ENCODE data around the gene PRRC2A. TPM values are rescaled to one million over a fixed set of nuclear protein-coding genes. Genes with fewer than 3 reads are reported as not detected.

PRRC2A gene
- total RNA-seq: 88.0 and 92.7 TPM in 2 replicates

DNA sequence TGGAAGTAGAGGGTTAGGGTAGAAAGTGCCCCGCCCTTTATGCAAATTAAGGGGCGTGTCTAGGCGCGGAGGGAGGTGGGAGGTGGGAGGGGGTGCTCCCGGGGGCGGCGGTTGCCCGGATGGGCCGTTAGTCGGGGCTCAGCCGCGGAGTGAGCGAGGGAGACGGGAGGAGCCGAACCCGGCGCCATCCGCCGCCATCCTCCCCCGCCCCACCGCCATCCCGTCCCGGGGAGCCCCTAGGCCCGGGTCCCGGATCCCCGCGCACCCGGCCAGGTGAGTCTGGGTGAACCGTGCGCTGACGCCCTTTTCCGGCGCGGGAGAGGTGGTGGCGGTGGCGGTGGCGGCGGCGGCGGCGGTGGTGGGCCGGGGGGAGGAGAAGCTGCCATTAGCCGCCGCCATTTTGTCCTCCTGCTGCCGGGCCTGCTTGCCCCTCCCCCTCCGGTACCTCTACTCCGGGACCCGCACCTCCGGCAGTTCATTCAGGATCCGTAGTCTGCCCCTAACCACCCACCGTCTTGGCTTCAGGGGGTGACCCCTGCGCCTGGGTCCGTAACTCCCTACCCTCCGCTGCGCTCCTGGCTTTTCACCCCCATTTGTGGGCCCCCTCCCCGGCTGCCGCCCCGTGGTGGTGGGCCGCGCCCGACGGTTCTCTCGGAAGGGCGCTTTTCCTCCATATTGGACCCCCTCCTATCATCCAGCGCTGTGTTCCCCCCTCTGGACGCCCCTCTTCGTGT, at the start of gene PRRC2A:
TSS of gene PRRC2A (plus strand) at position 130 of the 734 bp plus-strand sequence. CDS start 2,075 bp downstream, outside the sequence.

GRCh38 chr6:31572041-31572911, 48.2 kb upstream of the PRRC2A start, which contains the start of gene LTA:
Gene LTA, plus strand, starts transcription at chr6:31572289. Its CDS starts 454 bp downstream, at chr6:31572743.

DNA sequence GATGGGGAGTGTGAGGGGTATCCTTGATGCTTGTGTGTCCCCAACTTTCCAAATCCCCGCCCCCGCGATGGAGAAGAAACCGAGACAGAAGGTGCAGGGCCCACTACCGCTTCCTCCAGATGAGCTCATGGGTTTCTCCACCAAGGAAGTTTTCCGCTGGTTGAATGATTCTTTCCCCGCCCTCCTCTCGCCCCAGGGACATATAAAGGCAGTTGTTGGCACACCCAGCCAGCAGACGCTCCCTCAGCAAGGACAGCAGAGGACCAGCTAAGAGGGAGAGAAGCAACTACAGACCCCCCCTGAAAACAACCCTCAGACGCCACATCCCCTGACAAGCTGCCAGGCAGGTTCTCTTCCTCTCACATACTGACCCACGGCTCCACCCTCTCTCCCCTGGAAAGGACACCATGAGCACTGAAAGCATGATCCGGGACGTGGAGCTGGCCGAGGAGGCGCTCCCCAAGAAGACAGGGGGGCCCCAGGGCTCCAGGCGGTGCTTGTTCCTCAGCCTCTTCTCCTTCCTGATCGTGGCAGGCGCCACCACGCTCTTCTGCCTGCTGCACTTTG, 45.1 kb upstream of the PRRC2A start, which contains the start of gene TNF:
TSS of gene TNF (plus strand) at position 231 of the 567 bp plus-strand sequence. CDS start at position 408, 177 bp downstream.

DNA sequence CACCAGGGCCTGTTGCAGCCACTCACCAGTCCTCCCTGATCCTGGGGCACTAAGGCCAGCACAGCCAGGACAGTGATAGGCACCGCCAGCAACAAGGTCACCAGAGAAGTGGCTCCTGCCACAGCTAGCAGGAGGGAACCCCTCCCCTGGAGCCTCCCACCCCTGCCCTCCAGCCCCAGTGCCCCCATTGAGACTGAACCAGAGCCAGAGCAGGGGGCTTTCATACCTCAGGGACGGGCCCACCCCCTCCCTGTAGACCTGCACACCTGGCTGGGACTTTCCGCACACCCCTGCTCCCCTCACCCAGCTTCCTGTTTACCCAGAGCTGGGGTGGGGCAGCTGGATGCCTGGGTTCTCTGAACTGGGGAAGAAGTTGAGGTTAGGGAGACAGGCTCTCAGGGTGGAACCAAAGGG, 38.3 kb upstream of the PRRC2A start, which contains the start of gene LTB:
TSS of gene LTB (minus strand) at position 195 of the 414 bp plus-strand sequence. CDS start at position 188, 7 bp downstream.

DNA sequence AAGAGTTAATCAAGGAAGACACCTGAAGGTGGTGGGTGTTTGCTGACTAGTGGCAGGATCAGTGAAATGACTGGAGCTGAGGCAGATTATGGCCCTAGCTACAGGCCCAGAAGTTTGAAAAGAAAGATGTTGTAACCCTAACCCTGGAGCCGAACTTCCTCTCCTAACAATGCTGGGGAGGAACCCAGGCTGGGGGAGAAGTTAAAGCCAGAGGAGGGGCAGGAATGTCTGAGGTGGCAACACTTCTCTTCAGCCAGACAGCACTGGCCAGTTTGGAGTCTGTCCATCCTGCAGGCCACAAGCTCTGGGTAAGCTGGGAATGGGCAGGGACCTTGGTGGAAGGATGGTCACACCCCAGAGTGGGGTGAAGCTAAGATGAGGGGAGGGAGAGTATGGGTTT, 34.5 kb upstream of the PRRC2A start, which contains the start of gene LST1:
TSS of gene LST1 (plus strand) at position 270 of the 400 bp plus-strand sequence. CDS start 1,023 bp downstream, outside the sequence.

GRCh38 chr6:31614684-31615578, 5.6 kb upstream of the PRRC2A start, which contains the start of gene AIF1:
Gene AIF1, plus strand, starts transcription at chr6:31615234. Its CDS starts 96 bp downstream, at chr6:31615330.

GRCh38 chr6:31655349-31656237, 35.1 kb downstream of the PRRC2A start, which contains the start of gene APOM:
Gene APOM, plus strand, starts transcription at chr6:31655894. Its CDS starts 73 bp downstream, at chr6:31655967.

DNA sequence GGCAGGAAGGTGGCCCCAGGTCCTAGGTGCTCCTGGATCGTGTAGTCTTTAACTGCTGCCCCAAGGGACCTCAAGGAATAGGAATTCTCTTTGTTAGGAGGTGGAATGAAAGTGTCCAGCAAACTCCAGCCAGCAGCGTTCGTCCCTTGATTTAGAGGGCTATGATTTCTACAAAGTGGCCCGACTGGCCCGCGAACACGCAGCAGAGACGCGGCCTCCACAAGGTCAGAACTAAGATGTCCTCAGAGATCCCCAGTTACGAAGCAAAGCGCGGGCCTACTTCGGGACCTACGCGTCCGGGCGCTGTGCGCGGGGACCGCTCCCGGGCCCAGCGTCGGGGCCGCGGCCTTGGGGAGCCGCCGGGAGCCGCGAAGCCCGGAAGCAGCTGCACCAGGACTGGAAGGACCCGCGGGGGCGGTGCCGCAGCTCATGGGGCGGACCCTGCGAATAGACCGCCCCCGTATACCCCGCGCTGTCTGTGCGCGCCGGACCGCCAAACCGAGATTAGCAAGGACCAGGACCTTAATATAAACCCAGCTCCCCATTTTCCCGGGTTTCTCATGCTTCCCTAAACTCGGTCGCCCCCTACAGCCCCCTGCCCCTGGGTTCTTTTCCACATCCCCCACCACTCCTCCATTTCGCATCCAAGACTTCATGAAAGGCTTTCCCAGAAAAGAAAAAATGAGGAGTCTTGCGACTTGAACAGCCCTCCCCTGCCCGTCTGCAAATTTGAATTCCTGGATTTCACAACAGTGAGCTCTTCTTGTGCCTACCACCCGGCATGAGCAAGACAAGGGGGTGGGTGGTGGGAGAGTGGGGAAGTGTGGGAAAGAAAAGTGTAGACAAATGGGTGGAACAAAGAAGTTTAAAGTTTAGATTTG, 40.1 kb downstream of the PRRC2A start, which contains the start of gene C6orf47:
TSS of gene C6orf47 (minus strand) at position 398 of the 881 bp plus-strand sequence. CDS start 831 bp downstream, outside the sequence.

DNA sequence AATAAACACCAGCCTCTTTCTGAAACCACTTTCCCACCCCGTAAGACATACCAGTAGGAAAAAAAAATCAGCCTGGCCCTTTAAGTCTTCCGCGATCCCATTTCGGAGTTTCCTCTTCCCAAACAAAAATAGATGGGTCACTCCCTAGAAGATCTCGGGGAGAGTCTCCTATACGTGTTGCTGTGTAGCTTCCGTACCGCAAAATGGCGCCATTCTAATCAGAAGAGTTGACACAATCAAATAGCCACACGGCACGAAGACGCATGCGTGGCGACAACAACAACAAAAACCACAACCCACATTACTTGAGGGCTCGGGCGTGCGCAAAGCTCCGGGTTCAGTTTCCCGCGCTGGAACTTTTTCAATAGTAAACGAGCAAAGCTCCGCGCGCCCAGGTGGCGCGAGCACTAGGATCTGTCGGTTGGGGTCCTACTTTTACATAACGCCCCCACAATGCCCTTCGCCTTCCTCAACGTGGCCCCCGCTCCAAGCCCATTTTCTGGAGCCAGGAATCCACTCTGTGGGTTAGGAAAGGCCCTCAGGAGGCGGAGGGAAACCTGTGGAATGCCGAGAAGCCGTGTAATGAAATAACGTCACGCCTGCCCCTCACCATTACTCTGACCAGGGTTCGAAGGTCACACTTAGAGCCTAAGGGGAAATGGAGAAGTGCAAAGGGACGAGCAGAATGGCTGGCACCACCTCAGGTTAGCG, 44.4 kb downstream of the PRRC2A start, which contains the start of gene GPANK1:
TSS of gene GPANK1 (minus strand) at position 208 of the 711 bp plus-strand sequence. CDS start 519 bp downstream, outside the sequence.

GRCh38 chr6:31665501-31666336, 45.2 kb downstream of the PRRC2A start, which contains the start of gene CSNK2B:
Gene CSNK2B, plus strand, starts transcription at chr6:31666080. Its CDS starts 752 bp downstream, at chr6:31666832.

GRCh38 chr6:31669676-31670075, 49.2 kb downstream of the PRRC2A start, which contains the start of gene LY6G5B:
Gene LY6G5B, plus strand, starts transcription at chr6:31669976. Its CDS starts 975 bp downstream, at chr6:31670951.

GRCh38 chr6:31680226-31681134, 60.0 kb downstream of the PRRC2A start, which contains the start of gene LY6G5C:
Gene LY6G5C, minus strand, starts transcription at chr6:31681067. Its CDS starts 694 bp downstream, at chr6:31680373.

Data from hair follicular keratinocyte (primary cell).